ENCODE measurements around the gene SMC1A. TPM values are rescaled to one million over a fixed set of nuclear protein-coding genes. Genes with fewer than 3 reads are reported as not detected.

Gene SMC1A
- total and polyA plus RNA-seq, 2 experiments from 2014 or later: 48.3 to 59.5 TPM

GRCh38 chrX:53435997-53436396 is 13.5 kb upstream of the SMC1A start:
- Histone ChIP-seq H3K27ac (no peak overlapping the region), H3K27me3 (peaks cover 5% of the 10 kb centered on the region), H3K4me3 (no peak overlapping the region), H3K4me1 (ENCODE audit: low read depth) (no peaks in the 10 kb centered on the region), H3K9me3 (ENCODE audit: low read depth) (no peaks in the 10 kb centered on the region), H3K36me3 (peaks cover 2% of the 10 kb centered on the region)
- peak; percentile 79 for TF ChIP-seq CTCF (IDR thresholded peaks at IDR 0.05; ENCODE audit: low read depth, low read length)
- peak; percentile 67 to 77 for DNase-seq (ENCODE audit: low read depth in 1 of 2, low spot score in 1 of 2)

GRCh38 chrX:53433651-53434639 is 11.5 kb upstream of the SMC1A start, which contains the start of gene HSD17B10:
Gene HSD17B10 (minus strand): TSS chrX:53434370. CDS start chrX:53434345, 25 bp downstream.
- peak within 1 kb of the TSS; percentile 79 for H3K4me3 ChIP-seq
- peaks cover 2% of the 10 kb centered on the region for H3K36me3 ChIP-seq
- TF ChIP-seq CTCF (IDR thresholded peaks at IDR 0.05; ENCODE audit: low read depth, low read length): no peak
- H3K27me3 ChIP-seq: peaks cover 5% of the 10 kb centered on the region
- H3K4me1 ChIP-seq (ENCODE audit: low read depth): no peaks in the 10 kb centered on the region
- peak; percentile 89 to 93 for DNase-seq (ENCODE audit: low read depth in 1 of 2, low spot score in 1 of 2)
- H3K27ac ChIP-seq: peak within 1 kb of the TSS; percentile 79
- no peaks in the 10 kb centered on the region for H3K9me3 ChIP-seq (ENCODE audit: low read depth)

- DNase-seq (ENCODE audit: low read depth in 1 of 2, low spot score in 1 of 2): no peak
- H3K4me3 ChIP-seq: no peak overlapping the region
- TF ChIP-seq CTCF (IDR thresholded peaks at IDR 0.05; ENCODE audit: low read depth, low read length): no peak
- no peak overlapping the region for H3K27ac ChIP-seq
- no peaks in the 10 kb centered on the region for H3K27me3 ChIP-seq
- H3K9me3 ChIP-seq (ENCODE audit: low read depth): no peaks in the 10 kb centered on the region
- peaks cover 2% of the 10 kb centered on the region for H3K36me3 ChIP-seq
- H3K4me1 ChIP-seq (ENCODE audit: low read depth): no peaks in the 10 kb centered on the region
Measured at GRCh38 chrX:53430231-53430630, 7.8 kb upstream of the SMC1A start.

GRCh38 chrX:53429755-53430154 is 7.3 kb upstream of the SMC1A start:
- H3K27me3 ChIP-seq: no peaks in the 10 kb centered on the region
- DNase-seq (ENCODE audit: low read depth in 1 of 2, low spot score in 1 of 2): no peak
- no peak overlapping the region for H3K4me3 ChIP-seq
- no peak overlapping the region for H3K27ac ChIP-seq
- TF ChIP-seq CTCF (IDR thresholded peaks at IDR 0.05; ENCODE audit: low read depth, low read length): no peak
- H3K9me3 ChIP-seq (ENCODE audit: low read depth): no peaks in the 10 kb centered on the region
- H3K36me3 ChIP-seq: peaks cover 2% of the 10 kb centered on the region
- H3K4me1 ChIP-seq (ENCODE audit: low read depth): no peaks in the 10 kb centered on the region

- Histone ChIP-seq H3K36me3 (no peaks in the 10 kb centered on the region), H3K4me1 (ENCODE audit: low read depth) (peaks cover 5% of the 10 kb centered on the region), H3K27me3 (no peaks in the 10 kb centered on the region), H3K9me3 (ENCODE audit: low read depth) (no peaks in the 10 kb centered on the region), H3K4me3 (peak within 1 kb of the TSS; percentile 46), H3K27ac (peak within 1 kb of the TSS; percentile 80)
- TF ChIP-seq CTCF (IDR thresholded peaks at IDR 0.05; ENCODE audit: low read depth, low read length): no peak
- no peak for DNase-seq (ENCODE audit: low read depth in 1 of 2, low spot score in 1 of 2)
Measured at GRCh38 chrX:53422861-53423306, 430 bp upstream of the SMC1A start, which contains the start of gene RIBC1. Gene RIBC1 (plus strand): TSS chrX:53422873. CDS start chrX:53426277, 3,404 bp downstream.
